ENCODE data around the gene CYB5D1.

DNA sequence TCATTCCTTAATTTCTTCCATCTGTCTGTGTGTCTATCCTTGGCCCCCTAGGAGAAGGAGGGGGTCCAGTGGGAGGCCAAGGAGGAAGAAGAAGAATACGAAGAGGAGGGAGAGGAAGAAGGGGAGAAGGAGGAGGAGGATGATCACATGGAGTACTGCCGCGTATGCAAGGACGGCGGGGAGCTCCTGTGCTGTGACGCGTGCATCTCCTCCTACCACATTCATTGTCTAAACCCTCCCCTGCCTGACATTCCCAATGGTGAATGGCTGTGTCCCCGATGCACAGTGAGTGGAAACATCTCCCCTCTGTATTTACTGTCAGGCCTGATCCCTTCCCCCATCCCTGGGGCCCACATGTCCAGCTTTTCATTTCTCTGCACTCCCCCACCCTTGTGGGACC lies 37.1 kb downstream of the CYB5D1 start:
- TF ChIP-seq, protein P1, sequence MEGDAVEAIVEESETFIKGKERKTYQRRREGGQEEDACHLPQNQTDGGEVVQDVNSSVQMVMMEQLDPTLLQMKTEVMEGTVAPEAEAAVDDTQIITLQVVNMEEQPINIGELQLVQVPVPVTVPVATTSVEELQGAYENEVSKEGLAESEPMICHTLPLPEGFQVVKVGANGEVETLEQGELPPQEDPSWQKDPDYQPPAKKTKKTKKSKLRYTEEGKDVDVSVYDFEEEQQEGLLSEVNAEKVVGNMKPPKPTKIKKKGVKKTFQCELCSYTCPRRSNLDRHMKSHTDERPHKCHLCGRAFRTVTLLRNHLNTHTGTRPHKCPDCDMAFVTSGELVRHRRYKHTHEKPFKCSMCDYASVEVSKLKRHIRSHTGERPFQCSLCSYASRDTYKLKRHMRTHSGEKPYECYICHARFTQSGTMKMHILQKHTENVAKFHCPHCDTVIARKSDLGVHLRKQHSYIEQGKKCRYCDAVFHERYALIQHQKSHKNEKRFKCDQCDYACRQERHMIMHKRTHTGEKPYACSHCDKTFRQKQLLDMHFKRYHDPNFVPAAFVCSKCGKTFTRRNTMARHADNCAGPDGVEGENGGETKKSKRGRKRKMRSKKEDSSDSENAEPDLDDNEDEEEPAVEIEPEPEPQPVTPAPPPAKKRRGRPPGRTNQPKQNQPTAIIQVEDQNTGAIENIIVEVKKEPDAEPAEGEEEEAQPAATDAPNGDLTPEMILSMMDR (IDR thresholded peaks at IDR 0.05), result no peak
- no peak for TF ChIP-seq POLR2A (IDR thresholded peaks at IDR 0.05)

Data from Peyer's patch (tissue), 4 donors.